Stimulated activated CD4-positive, alpha-beta T cell treated with anti-CD3 and anti-CD28 coated beads, TNF-alpha, amount 100 ng/mL, for 1 hour (primary cell): Measurements from ENCODE around the gene TRMT112.
"Not testable (repeated sequence)": the region's sequence is repeated elsewhere in the genome, so short reads cannot be mapped to it uniquely, and the experiment has no call there.

ENCODE experiments used
- DNase-seq, 3 donors: peaks; one replicate each; pipeline ENCODE4 v3.0.0-alpha.2; 2020; ENCODE audit warnings: low read depth in 3 of 3, low spot score in 1 of 3

The TRMT112 gene

DNA sequence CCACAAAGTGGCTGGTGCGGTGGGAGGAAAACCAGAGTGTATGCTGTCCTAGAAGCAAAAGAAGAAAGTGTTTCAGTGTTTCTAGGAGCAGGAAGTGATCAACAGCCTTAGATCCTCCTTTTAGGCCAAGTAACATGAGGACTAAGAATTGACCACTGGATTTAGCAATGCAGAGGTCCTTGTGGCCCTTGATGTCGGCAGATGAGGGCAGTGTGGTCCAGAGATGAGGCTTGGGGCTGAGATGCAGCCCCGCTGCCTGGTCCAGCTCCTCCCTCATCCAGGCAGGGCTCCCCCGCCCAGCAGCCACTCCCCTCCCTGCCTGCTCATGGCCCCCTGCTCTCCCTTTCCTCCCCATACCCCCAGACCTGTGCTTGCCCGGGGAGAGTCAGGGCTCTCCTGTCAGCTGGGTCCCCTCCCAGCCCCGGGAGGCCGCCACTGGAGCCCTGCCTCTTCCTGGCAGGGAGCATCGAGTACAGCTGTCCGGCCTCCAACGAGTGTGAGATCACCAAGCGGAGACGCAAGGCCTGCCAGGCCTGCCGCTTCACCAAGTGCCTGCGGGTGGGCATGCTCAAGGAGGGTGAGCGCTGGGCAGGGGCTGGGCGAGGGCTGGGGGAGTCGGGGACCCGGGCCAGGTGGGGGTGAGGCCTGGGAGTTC, 3.7 kb downstream of the TRMT112 start:
- DNase-seq = no peak

DNA sequence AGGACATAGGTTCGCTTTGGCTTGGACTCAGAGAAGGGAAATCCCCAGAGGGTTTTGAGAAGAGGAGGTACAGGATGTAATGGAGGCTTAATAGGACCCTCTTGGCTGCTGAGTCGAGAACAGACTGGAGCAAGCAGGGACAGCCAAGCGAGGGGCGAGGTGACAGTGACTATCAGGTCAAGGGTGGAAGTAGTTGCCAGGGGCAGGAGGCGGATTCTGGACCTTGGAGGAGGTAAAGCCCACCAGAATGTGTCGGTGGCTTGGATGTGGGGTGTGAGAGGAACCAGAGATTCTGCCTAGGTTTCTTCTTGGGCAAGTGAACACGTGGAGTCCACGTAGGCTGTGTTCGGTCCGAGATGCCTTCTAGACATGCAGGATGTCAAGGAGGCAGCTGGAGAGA, 4.4 kb downstream of the TRMT112 start:
- no peak for DNase-seq

DNA sequence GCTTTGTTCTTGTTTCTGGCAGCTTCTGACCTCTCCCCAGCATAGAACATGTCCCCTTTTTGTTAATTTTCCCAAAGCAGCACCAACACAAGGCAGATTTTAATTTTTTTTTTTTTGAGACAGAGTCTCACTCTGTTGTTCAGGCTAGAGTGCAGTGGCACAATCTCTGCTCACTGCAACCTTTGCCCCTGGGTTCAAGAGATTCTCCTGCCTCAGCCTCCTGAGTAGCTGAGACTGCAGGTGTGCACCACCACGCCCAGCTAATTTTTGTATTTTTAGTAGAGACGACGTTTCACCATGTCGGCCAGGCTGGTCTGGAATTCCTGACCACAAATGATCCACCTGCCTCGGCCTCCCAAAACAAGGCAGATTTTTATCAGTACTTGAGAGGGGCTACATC, 9.6 kb downstream of the TRMT112 start:
- DNase-seq = not testable (repeated sequence)

DNA sequence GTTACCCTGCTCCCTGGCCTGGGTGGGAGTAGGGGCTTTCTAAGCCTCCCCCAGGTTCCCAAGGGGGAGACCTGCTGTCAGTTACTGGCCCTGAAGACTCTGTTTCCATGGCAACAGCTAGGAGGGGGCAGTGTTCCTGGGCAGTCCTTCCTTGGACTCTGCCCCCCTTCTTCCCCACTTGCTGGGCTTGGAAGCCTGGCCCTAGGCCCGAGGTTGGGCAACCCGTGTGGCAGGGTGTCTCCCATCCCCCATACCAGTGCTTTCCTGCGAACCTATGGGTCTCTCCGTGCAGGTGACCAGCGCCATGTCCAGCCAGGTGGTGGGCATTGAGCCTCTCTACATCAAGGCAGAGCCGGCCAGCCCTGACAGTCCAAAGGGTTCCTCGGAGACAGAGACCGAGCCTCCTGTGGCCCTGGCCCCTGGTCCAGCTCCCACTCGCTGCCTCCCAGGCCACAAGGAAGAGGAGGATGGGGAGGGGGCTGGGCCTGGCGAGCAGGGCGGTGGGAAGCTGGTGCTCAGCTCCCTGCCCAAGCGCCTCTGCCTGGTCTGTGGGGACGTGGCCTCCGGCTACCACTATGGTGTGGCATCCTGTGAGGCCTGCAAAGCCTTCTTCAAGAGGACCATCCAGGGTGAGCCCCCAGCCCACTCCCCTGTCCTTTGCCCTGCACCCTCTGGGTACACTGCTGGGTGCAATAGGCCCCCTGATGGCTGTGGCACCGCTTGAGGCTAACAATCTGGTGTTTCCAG, 10.3 kb downstream of the TRMT112 start:
- no peak for DNase-seq

DNA sequence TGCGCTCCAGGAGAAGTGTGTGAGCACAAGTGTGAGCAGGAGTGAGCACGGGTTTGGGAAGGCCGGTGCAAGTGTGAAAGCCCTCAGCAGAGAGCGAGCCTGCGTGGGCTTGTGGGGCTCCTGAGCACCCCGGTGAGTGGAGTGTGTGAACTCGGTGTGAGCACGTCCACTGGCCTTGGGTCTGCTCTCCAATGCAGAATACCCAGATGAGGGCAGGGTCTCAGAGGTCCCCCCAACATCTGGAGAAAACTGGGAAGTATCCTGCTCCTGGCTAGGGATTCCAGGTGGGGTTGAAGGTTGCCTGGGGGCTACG, 10.8 kb downstream of the TRMT112 start:
- no peak for DNase-seq

DNA sequence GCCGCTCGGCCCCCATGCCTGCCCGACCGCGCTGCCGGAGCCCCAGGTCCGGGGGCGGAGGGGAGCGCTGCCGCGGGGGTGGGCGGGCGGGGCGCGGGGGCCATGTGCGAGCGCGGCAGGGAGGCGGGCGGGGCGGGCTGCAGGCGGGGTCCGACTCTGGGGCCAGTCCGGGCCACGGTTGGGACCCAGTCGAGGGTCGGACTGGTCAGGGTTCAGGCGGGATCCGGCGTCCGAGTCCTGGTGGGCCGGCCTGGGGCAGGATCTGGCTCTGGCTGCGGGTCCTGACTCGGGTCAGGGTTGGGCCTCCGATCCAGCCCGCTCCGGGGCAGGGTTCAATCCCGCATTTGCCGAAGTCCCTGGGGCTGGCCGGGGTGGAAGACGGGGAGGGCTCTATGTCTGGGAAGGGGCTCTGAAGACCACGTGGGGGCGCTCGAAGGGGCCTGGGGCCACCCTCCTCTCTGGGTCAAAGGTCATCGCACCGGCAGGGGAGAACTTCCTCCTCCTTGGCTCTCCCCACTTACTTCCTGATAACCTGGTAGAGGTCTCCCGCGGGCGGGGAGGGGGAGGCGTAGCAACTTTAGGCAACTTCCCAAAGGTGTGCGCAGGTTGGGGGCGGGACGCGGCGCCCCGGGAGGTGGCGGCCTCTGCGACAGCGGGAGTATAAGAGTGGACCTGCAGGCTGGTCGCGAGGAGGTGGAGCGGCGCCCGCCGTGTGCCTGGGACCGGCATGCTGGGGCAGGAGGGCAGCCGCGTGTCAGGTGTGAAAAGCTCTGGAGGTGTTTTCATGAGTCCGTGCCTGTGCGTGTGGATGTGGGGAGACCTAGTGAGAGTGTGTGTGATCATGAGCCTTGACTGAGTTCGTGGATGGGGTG, 11.4 kb downstream of the TRMT112 start:
- peak in 2 of 3 donors; percentile 51 to 56 for DNase-seq

DNA sequence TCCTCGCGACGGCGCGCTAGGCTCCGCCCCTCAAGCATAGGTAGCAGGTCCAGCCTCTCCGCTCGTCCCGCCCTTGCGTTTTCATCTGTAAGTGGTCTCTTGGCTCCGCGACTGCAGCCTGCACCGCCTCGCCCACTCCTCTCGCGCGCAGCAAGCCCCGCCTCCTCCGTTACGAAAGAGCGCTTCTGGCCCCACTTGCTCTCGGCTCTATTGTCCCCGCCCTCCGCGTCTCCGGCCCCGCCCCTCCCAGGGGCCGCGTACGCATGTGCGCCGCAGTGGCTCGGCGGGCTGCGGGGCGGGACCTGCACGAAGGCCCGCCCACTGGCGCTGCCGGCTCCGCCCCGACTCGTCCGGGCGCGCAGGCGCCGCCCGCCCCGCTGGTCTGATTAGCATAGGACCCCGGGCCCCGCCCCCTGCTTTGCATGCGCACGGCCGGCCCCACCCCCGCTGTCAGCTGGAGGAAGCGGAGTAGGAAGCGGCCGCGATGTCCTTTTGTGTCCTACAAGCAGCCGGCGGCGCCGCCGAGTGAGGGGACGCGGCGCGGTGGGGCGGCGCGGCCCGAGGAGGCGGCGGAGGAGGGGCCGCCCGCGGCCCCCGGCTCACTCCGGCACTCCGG, 12.2 kb downstream of the TRMT112 start, which contains the start of gene ESRRA:
Gene ESRRA (plus strand): TSS at position 450 of the 616 bp plus-strand sequence. CDS start 1,656 bp downstream, outside the sequence.
- peak; percentile 99 for DNase-seq

DNA sequence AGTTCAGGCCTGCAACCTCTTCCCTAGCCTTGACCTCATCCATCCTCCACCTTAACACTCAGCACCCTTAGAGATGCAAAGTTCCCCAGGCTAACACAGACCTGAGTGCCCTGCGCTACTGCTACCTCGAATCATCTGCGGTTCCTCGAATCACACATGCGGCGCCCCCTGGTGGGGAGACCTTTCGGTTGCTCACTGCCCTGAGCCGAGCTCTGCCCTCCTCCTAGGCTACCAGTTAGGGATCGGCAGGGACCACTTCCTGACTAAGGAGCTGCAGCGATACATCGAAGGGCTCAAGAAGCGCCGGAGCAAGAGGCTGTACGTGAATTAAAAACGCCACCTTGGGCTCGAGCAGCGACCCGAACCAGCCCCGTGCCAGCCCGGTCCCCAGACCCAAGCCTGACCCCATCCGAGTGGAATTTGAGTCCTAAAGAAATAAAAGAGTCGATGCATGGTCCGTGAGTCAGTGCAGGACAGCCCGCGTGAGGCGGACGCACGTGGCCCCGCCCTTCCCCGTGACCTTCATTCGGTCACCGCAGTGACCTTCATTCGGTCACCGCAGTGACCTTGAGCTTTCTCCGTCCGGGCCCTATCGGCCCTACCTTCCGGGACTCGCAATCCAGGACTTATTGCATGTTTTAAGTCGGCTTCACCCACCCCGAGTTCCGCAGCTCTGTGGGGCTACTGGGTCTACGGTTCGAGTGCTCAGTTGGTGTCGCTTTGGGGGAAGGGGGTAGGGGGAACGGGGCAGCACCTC, 12.9 kb downstream of the TRMT112 start:
- DNase-seq = peak; percentile 83 to 94 (median 84)

DNA sequence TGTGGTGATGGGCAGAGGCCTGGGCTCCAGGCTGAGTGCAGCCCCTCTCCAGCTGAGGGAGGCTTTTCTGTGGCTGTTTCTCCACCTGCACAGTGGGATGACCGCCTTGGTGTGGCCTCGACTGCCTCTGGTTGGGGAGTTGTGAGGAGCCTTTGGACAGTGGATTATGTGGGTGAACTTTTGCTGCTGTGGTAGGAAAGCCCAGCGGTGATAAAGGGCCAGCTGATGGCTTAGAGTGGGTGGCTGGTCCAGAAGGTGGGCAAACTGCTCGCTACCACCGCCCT, 13.4 kb downstream of the TRMT112 start:
- DNase-seq = no peak

DNA sequence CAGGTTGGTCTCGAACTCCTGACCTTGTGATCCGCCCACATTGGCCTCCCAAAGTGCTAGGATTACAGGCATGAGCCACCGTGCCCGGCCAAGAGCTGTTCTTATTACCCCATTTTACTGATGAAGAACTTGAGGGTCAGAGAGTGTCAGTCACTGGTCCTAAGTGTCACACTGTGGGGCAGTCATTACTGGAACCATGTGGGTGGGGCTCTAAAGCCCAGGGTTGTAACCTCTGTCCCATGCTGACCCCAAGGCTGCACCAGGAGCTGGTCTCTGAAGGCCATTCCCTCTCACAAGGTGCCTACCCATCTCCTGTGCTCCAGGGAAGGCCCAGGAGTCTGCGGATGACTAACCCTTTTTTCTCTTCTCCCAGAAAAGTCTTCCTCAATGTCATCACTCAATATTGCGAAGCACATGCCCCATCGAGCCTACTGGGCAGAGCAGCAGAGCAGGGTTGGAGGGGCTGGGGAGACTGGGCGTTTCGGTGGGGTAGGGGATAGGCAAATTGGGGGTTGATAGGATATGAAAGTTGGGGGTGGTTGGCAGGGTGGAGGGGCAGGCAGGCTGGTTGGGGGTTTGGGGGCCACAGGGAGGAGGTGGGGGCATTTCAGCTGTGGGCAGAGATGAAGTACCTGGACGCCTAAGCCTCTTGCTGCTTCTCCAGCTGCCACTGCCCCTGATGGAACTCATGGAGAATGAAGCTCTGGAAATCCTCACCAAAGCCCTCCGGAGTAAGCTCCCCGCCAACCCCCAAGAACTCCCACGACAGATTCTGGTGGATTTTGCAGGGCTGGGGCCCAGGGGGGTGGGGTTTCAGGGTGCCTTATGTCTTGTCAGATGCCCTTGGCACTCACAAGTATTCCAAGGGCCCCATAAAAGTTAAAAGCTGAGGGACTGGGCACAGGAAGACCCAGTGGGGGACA, 14.0 kb downstream of the TRMT112 start:
- no peak for DNase-seq

DNA sequence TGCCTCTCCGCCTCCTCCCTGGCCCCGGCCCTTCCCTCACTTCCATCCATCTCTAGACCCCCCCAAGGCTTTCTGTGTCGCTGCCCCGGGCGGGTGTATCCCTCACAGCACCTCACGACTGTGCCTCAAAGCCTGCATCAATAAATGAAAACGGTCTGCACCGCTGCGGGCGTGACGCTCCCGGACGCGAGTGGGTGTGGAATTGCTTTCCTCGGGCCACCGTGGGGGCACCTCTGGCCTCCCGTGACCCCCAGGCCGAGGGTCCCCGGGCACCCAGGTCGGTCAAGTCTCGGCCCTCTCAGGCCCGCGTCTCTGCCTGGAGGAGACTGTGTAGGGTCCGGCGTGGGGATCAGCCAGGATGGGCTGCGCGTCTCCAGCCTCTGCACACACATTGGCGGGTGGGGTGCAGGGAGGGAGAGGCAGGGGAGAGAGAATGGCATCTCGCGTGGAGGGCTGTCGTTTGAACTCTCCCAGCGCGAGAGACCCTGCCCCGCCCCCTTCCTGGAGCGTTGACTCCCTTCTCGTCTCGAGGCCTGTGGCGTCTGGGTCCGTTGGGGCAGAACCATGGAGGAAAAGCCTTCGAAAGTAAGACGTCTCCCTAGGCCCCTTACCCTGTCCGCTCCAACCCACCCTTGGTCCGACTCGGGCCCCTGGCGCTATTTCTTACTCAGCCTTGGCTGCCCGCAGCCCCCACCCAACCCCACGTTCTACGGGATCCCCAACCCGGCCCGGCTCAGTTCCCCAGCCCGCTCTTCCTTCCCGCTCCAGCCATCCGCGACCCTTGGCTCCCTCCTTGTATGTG, 17.3 kb downstream of the TRMT112 start, which contains the start of gene CATSPERZ:
Gene CATSPERZ (plus strand): TSS at position 512 of the 802 bp plus-strand sequence. CDS start 53 bp downstream, at position 565.
- DNase-seq = no peak

DNA sequence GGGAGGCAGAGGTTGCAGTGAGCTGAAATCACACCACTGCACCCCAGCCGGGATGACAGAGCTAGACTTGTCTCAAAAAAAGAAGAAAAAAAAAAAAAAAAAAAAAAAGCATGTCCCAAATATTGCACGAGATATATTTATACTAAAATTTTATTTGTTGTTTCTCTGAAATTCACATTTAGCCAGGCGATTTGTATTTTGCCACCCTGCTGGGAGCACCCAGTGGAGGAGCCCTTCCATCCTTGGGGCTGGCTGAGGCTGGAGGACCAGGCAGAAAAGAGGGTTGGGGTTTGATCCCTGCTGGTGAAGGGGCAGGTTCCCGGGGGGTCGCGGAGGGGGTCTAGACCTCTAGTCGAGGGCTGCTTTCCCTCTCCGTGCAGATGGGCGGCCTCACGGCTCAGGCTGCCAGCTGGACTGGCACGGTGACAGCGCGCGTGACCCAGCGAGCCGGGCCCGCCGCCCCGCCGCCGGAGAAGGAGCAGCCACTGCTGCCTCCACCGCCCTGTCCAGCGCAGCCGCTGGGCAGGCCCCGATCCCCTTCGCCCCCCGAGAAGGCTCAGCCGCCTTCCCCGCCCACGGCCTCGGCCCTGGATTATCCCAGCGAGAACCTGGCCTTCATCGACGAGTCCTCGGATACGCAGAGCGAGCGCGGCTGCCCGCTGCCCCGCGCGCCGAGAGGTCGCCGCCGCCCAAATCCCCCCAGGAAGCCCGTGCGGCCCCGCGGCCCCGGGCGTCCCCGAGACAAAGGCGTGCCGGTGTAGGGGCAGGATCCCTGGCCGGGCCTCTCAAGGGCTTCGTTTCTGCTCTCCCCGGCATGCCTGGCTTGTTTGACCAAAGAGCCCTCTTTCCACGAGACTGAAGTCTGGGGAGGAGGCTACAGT, 18.2 kb downstream of the TRMT112 start:
- no peak for DNase-seq

DNA sequence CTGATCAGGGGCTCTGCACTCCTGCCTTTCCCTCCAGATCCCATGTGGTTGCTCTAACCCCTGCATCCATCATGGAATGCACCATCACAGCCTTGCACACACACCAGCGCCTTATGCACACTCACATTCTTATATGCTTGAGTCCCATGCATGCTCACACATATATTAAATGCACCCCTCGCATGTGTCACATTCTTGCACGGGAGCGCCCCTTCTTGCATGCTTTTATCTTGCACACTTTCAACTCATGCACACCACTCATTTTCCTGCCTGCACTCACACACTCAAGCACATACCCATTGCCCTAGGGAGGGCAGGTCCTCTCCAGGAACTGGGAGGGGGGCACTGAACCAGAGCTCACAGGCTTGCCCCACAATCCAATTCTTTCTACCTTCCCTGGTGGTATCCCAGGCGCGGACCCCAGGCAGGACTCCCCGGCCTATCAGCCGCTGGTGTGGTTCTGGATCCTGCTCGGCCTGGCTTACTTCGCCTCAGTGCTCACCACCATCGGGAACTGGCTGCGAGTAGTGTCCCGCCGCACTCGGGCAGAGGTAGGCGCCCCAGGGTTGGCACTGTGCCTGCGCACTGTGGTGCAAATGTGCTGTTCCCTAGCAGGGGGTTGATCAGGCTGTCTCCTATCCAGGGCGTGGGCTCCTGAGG, 19.5 kb downstream of the TRMT112 start:
- DNase-seq = no peak

DNA sequence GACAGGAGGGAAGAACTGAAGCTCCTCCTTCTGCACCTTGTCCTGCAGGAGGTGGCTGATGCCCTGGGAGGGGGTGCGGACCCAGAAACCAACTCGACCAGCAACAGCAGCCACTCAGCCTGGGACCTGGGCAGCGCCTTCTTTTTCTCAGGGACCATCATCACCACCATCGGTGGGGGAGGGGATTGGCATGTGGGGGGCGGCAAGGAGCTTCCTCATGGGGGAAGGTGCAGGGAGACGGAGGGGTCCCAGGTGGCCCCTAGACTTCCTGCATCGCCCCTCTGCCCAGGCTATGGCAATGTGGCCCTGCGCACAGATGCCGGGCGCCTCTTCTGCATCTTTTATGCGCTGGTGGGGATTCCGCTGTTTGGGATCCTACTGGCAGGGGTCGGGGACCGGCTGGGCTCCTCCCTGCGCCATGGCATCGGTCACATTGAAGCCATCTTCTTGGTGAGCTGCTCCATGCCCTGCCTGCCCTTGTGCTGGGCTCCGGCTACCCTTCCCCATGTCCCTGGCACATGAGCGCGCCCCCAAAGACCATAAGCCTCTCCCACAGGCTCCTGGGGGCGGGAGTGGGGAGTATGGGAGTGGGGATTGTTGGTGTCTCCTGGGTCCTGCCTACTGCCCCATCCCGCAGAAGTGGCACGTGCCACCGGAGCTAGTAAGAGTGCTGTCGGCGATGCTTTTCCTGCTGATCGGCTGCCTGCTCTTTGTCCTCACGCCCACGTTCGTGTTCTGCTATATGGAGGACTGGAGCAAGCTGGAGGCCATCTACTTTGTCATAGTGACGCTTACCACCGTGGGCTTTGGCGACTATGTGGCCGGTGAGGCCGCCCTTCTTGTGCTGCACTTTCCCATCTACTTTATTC, 20.3 kb downstream of the TRMT112 start:
- no peak for DNase-seq

DNA sequence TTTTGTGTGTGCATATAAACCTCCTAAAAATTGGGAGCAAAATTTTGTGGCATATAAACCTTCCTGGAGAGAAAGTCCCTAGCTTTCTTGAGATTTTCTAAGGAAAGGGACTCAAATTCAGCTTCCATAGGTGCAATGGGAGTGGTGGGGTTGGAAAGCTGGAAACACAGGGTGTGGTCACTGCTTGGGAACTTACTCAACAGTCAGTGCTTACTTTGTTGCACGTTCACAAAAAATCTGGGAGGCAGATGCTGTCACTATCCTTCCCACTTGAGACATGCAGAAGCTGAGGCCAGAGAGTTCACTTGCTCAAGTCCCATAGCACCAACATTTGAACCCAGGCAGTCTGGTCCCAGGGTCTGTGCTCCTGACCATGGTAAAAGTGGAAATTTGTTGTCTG, 21.1 kb downstream of the TRMT112 start:
- DNase-seq = no peak

DNA sequence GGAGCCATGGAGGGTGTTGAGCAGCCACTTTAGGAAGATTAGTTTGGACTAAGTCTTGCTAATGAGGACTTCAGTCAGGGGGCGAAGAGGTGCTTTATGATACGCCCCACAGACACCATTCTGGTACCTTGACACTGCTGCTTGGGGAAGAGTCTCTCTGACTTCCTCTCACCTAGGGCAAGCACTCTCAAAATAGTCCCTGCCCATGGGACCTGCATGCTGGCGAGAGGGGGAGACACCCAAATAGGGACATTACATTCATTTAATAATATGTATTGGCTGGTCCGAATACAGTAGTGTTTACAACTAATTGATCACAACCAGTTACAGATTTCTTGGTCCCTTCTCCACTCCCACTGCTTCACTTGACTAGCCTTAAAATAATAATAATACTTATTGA, 21.6 kb downstream of the TRMT112 start:
- DNase-seq = no peak
